Osteoblast (primary cell): ENCODE data around the gene ME3. TPM values are rescaled to one million over a fixed set of nuclear protein-coding genes. Genes with fewer than 3 reads are reported as not detected.

Source experiments
- DNase-seq: peaks from one replicate; pipeline ENCODE4 v3.0.0; 2011; ENCODE audit warnings: low spot score, mixed read lengths; ENCODE audit not compliant: insufficient read length; ENCODE audit errors: missing footprints
- H2AFZ ChIP-seq: 2 replicates; pipeline ENCODE4 v1.6.0; 2011; ENCODE audit warnings: mild to moderate bottlenecking, low read length
- H3K27ac ChIP-seq: 2 replicates; pipeline ENCODE4 v1.5.1; 2011; ENCODE audit warnings: mild to moderate bottlenecking, low read depth, low read length, moderate library complexity
- H3K27me3 ChIP-seq: 2 replicates; pipeline ENCODE4 v1.6.0; 2012; ENCODE audit warnings: mild to moderate bottlenecking, control low read depth, inconsistent platforms, low read length, moderate library complexity; ENCODE audit not compliant: insufficient read depth
- H3K36me3 ChIP-seq: 2 replicates; pipeline ENCODE4 v1.5.1; 2011; ENCODE audit warnings: mild to moderate bottlenecking, low read length, control low read depth, moderate library complexity; ENCODE audit not compliant: insufficient read depth
- H3K4me1 ChIP-seq: 2 replicates; pipeline ENCODE4 v1.5.1; 2011; ENCODE audit warnings: mild to moderate bottlenecking, low read length, control low read depth, moderate library complexity; ENCODE audit not compliant: insufficient read depth
- H3K4me2 ChIP-seq: 2 replicates; pipeline ENCODE4 v1.6.0; 2011; ENCODE audit warnings: mild to moderate bottlenecking, low read length; ENCODE audit not compliant: insufficient read depth
- H3K4me3 ChIP-seq: fragments of 200-600 bp; sonication (generic); 3 replicates; pipeline ENCODE4 v1.5.1; 2012; ENCODE audit warnings: mild to moderate bottlenecking, low read length, inconsistent platforms; ENCODE audit not compliant: insufficient read depth
- H3K79me2 ChIP-seq: 2 replicates; pipeline ENCODE4 v1.6.0; 2012; ENCODE audit warnings: mild to moderate bottlenecking, low read length, control low read depth, inconsistent platforms; ENCODE audit not compliant: insufficient read depth
- H3K9me3 ChIP-seq: 2 replicates; pipeline ENCODE4 v1.5.1; 2011; ENCODE audit warnings: low read depth, low read length, control low read depth
- H4K20me1 ChIP-seq: 2 replicates; pipeline ENCODE4 v1.6.0; 2012; ENCODE audit warnings: mild to moderate bottlenecking, low read length, control low read depth; ENCODE audit not compliant: insufficient read depth
- CTCF ChIP-seq: IDR thresholded peaks from 2 replicates; pipeline ENCODE4 v1.5.1; 2011; ENCODE audit warnings: mild to moderate bottlenecking, low read depth, low read length, moderate library complexity; ENCODE audit errors: extremely low read depth
- total RNA-seq: library from RNA; depleted of rRNA; stranded (reverse); fragments of >200 nt; gene quantifications from 2 replicates; pipeline ENCODE4 v1.2.3, GENCODE V29; 2012

Gene ME3
- total RNA-seq, 1 donor, result 70.9 TPM

- no peak overlapping the region for H3K27ac ChIP-seq
- H3K4me3 ChIP-seq, result no peak overlapping the region
- TF ChIP-seq CTCF, result no peak
- no peaks in the 10 kb centered on the region for H3K27me3 ChIP-seq
- no peaks in the 10 kb centered on the region for H3K36me3 ChIP-seq
- H3K79me2 ChIP-seq, result no peaks in the 10 kb centered on the region
- no peak overlapping the region for H2AFZ ChIP-seq
- no peak overlapping the region for H3K4me2 ChIP-seq
- H4K20me1 ChIP-seq, result no peaks in the 10 kb centered on the region
- H3K9me3 ChIP-seq, result no peaks in the 10 kb centered on the region
- no peak for DNase-seq
- H3K4me1 ChIP-seq, result peaks cover 6% of the 10 kb centered on the region
Observed at GRCh38 chr11:86469491-86470388, 202.7 kb downstream of the ME3 start.

GRCh38 chr11:86468169-86468568 lies 204.2 kb downstream of the ME3 start:
- TF ChIP-seq CTCF, result no peak
- Histone ChIP-seq H3K79me2 (no peaks in the 10 kb centered on the region), H3K36me3 (no peaks in the 10 kb centered on the region), H3K4me1 (no peaks in the 10 kb centered on the region), H3K9me3 (no peaks in the 10 kb centered on the region), H4K20me1 (no peaks in the 10 kb centered on the region), H3K27me3 (no peaks in the 10 kb centered on the region), H3K27ac (no peak overlapping the region), H3K4me2 (no peak overlapping the region), H3K4me3 (no peak overlapping the region), H2AFZ (no peak overlapping the region)
- DNase-seq, result no peak

GRCh38 chr11:86464509-86465221 lies 207.8 kb downstream of the ME3 start:
- TF ChIP-seq CTCF, result no peak
- H3K4me1 ChIP-seq, result peaks cover 14% of the 10 kb centered on the region
- no peak overlapping the region for H3K27ac ChIP-seq
- H3K79me2 ChIP-seq, result no peaks in the 10 kb centered on the region
- H3K9me3 ChIP-seq, result no peaks in the 10 kb centered on the region
- H3K36me3 ChIP-seq, result no peaks in the 10 kb centered on the region
- H3K4me3 ChIP-seq, result no peak overlapping the region
- no peak for DNase-seq
- no peak overlapping the region for H3K4me2 ChIP-seq
- H3K27me3 ChIP-seq, result no peaks in the 10 kb centered on the region
- no peaks in the 10 kb centered on the region for H4K20me1 ChIP-seq
- no peak overlapping the region for H2AFZ ChIP-seq

- no peak for DNase-seq
- Histone ChIP-seq H2AFZ (no peak overlapping the region), H3K4me2 (no peak overlapping the region), H3K27me3 (no peaks in the 10 kb centered on the region), H3K27ac (no peak overlapping the region), H3K4me1 (peaks cover 21% of the 10 kb centered on the region), H3K36me3 (no peaks in the 10 kb centered on the region), H4K20me1 (no peaks in the 10 kb centered on the region), H3K79me2 (no peaks in the 10 kb centered on the region), H3K4me3 (no peak overlapping the region), H3K9me3 (no peaks in the 10 kb centered on the region)
- TF ChIP-seq CTCF, result no peak
Observed at GRCh38 chr11:86463955-86464354, 208.5 kb downstream of the ME3 start.
